Lower leg skin (tissue), 3 donors: Measurements from ENCODE around the gene MRAS.

ENCODE experiments used
- POLR2A ChIP-seq, 2 donors: fragments of 450-650 bp; IDR thresholded peaks; one replicate each; pipeline ENCODE4 v1.6.1; 2016 to 2017; ENCODE audit warnings: antibody characterized with exemption in 2 of 2, mild to moderate bottlenecking in 1 of 2, moderate library complexity in 1 of 2
- TF ChIP-seq, protein P1 (sequence below), 3 donors: fragments of 450-650 bp; IDR thresholded peaks; one replicate each; pipeline ENCODE4 v1.5.1; 2016; ENCODE audit warnings: antibody characterized with exemption in 3 of 3, mild to moderate bottlenecking in 3 of 3, moderate library complexity in 2 of 3

DNA sequence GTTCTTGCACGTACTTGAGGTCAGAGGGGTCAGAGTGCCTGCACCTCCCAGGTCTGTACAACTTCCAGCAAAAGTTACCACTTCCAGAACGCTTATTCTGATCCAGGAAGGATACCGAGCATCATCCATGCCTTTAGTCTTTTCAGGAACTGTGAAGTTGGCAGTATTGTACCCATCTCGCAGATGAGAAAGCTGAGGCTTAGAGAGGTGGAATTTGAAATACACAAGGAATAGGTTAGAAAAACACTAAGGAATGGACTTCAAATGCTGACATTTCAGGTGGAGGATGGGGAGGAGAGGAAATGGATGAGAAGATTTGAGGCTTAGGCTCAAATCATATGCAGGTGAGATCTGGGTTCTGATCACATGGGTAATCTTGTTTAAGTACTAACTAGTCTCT is 97.3 kb downstream of the MRAS start:
- TF ChIP-seq, protein P1, sequence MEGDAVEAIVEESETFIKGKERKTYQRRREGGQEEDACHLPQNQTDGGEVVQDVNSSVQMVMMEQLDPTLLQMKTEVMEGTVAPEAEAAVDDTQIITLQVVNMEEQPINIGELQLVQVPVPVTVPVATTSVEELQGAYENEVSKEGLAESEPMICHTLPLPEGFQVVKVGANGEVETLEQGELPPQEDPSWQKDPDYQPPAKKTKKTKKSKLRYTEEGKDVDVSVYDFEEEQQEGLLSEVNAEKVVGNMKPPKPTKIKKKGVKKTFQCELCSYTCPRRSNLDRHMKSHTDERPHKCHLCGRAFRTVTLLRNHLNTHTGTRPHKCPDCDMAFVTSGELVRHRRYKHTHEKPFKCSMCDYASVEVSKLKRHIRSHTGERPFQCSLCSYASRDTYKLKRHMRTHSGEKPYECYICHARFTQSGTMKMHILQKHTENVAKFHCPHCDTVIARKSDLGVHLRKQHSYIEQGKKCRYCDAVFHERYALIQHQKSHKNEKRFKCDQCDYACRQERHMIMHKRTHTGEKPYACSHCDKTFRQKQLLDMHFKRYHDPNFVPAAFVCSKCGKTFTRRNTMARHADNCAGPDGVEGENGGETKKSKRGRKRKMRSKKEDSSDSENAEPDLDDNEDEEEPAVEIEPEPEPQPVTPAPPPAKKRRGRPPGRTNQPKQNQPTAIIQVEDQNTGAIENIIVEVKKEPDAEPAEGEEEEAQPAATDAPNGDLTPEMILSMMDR (IDR thresholded peaks at IDR 0.05), result no peak
- no peak for TF ChIP-seq POLR2A (IDR thresholded peaks at IDR 0.05)
